SIG-M5 (cell line): ENCODE data around the gene RAD51AP1.
A peak's percentile ranks its signal among the peaks of the same experiment; 100 is the strongest.
"Not testable (repeated sequence)": the region's sequence is repeated elsewhere in the genome, so short reads cannot be mapped to it uniquely, and the experiment has no call there.

Source experiments
- DNase-seq: peaks from one replicate; lab custom pipeline; 2025; lab: John Stamatoyannopoulos, UW

RAD51AP1 gene, protein sequence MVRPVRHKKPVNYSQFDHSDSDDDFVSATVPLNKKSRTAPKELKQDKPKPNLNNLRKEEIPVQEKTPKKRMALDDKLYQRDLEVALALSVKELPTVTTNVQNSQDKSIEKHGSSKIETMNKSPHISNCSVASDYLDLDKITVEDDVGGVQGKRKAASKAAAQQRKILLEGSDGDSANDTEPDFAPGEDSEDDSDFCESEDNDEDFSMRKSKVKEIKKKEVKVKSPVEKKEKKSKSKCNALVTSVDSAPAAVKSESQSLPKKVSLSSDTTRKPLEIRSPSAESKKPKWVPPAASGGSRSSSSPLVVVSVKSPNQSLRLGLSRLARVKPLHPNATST

GRCh38 chr12:4538207-4539160 lies at the start of gene RAD51AP1:
RAD51AP1 (plus strand) TSS chr12:4538890; CDS start chr12:4538940, 50 bp downstream.
- peak; percentile 88 for DNase-seq

GRCh38 chr12:4489556-4489955 lies 49.1 kb upstream of the RAD51AP1 start:
- DNase-seq = no peak

- DNase-seq = no peak
These were observed 47.7 kb upstream of the RAD51AP1 start for GRCh38 chr12:4490973-4491372.

DNA sequence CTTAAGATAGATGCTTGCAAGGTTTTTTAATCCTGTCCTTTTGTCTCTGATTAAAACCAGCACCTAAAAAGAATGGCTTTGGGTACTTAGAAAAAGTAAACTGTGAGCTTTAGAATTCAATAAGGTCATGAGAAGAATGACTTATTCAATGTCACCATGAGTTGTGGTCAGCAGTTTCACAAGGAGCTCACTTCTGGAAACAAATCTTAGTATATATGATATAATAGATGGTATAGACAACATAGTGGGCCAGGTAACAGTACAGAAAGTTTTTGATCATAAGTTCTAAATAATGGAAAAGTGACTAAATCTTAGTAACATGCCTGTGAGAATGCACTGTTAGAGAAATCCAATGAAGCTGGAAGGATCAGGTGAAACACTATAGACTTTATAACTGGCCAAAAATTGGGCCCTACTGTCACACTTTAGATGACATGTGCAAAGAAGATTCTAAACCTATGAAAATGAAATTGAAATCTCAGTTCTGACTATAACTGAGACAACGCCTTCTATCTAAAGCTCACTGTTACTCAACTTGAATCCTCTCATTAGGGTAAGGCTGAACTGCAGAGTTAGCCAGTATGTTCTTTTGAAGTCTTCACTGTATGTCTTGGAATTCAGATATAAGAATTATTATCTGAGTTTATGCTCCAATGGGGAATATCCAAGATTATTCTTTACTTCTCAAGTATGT lies 42.4 kb upstream of the RAD51AP1 start:
- no peak for DNase-seq

DNA sequence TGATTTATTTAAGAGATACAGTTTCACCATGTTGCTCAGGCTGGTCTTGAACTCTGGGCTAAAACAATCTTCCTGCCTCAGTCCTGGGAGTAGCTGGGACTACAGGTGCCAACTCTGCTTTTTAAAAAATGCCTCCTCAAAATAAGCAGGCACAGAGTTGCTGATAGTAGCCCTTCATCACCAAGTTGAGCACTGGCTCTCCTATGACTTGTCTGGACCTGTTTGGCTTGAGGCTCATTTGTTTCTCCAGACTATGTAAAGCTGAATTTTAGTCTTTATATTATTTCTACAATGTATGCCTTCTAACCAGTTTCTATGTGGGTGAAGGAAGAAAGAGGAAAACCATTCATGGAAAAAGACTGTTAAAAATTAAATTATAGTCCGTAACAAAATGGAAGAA lies 39.5 kb upstream of the RAD51AP1 start:
- no peak for DNase-seq

- DNase-seq = no peak
These were observed 33.2 kb upstream of the RAD51AP1 start for GRCh38 chr12:4505376-4505986.

DNA sequence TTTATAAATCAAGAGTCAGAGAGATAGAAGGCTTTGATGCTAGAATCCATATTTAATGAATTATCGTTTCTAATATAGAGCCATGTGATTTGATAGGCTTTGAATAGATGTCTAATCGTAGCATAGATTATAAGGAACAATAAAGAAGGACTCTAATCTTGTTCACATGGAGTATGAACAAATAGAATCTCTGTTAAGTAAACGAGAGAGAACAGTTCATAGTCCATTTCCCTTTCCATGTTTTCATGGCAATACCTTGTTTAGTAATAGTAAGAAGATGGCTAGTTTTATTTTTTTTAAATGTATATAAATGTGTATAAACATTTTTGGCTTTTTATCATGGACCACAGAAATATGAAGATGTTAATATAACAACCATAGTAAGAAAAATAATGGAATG lies 32.3 kb upstream of the RAD51AP1 start:
- DNase-seq = no peak

GRCh38 chr12:4506870-4507269 lies 31.8 kb upstream of the RAD51AP1 start:
- DNase-seq = no peak

DNA sequence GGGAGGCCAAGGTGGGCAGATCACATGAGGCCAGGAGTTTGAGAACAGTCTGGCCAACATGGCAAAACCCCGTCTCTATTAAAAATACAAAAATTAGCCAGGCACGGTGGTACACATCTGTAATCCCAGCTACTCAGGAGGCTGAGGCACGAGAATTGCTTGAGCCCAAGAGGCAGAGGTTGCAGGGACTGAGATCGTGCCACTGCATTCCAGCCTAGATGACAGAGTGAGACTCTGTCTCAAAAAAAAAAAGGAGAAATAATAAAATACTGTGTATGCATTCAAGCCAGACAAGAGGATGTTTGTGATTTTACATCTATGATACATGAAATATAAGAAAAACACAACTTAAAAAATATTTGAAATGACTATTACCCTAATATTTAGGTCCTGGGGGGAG lies 30.2 kb upstream of the RAD51AP1 start:
- not testable (repeated sequence) for DNase-seq

DNA sequence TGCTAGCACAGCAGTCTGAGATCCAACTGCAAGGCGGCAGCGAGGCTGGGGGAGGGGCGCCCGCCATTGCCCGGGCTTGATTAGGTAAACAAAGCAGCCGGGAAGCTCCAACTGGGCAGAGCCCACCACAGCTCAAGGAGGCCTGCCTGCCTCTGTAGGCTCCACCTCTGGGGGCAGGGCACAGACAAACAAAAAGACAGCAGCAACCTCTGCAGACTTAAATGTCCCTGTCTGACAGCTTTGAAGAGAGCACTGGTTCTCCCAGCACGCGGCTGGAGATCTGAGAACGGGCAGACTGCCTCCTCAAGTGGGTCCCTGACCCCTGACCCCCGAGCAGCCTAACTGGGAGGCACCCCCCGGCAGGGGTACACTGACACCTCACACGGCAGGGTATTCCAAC lies 29.4 kb upstream of the RAD51AP1 start:
- not testable (repeated sequence) for DNase-seq

DNA sequence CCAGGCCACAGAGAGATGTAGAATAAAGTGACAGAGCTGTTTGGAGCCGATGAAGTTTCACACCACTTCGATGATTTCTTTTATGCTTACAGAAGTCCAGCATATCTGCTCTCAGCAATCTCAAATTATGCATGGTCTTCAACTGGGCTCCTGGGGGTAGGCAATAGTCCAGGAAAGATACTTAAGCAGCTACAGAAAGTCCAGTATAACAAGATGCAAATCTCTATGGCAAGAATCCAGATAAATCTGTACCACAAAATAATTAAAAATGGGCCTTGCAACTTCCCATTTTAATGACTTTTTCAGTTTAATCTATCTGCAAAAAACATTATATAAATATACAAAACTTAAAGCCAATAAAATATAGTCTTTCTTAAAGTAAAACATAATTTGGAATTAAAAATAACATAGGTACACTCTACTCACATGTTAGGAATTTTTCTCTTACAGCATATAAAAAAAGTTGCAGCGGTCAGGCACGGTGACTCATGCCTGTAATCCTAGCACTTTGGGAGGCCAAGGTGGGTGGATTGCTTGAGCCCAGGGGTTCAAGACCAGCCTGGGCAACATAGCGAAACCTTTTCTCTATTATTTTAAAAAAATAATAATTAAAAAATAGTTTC lies 20.5 kb upstream of the RAD51AP1 start:
- DNase-seq = no peak

DNA sequence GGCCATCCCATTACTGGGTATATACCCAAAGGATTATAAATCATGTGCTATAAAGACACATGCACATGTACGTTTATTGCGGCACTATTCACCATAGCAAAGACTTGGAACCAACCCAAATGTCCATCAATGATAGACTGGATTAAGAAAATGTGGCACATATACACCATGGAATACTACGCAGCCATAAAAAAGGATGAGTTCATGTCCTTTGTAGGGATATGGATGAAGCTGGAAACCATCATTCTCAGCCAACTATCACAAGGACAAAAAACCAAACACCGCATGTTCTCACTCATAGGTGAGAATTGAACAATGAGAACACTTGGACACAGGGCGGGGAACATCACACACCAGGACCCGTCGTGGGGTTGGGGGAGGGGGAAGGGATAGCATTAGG lies 15.2 kb upstream of the RAD51AP1 start:
- DNase-seq = not testable (repeated sequence)

GRCh38 chr12:4526923-4527546 lies 11.7 kb upstream of the RAD51AP1 start:
- no peak for DNase-seq

DNA sequence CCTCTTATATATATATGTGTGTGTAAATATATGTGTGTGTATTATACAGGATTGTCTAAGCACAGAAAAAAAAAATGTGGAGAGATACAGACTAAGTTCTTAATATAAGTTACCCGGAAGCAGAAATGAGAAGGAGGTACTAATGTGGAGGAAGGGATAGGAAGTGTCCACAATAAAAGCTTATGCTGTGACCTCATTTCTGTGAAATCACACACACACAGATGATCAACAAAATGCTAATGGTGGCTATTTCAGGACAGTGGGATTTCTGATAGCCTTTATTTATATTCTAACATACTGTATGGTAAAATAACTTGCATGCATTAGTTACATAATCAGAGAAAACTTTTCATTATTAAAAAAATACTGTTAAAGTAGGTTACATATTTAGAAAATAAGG lies 8.5 kb upstream of the RAD51AP1 start:
- DNase-seq = no peak

GRCh38 chr12:4530982-4531586 lies 7.6 kb upstream of the RAD51AP1 start:
- DNase-seq = no peak

DNA sequence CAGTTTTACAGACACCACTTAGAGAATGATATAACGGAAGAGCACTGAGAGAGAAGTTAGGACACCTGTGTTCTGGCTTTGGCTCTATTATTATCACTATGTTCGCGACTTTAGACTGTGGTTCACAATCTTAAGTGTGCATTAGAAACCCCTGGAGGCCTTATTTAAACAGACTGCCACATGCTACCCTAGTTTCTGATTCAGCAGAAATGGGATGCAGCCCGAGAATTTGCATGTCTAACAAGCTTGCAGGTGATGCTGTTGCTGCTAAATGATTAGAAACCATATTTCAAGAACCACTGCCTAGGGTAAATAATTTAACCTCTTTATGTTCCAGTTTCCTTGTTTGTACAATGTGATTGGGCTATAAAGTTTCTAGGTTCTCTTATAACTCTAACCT lies 3.6 kb upstream of the RAD51AP1 start:
- no peak for DNase-seq

GRCh38 chr12:4535871-4536270 lies 2.8 kb upstream of the RAD51AP1 start:
- no peak for DNase-seq

DNA sequence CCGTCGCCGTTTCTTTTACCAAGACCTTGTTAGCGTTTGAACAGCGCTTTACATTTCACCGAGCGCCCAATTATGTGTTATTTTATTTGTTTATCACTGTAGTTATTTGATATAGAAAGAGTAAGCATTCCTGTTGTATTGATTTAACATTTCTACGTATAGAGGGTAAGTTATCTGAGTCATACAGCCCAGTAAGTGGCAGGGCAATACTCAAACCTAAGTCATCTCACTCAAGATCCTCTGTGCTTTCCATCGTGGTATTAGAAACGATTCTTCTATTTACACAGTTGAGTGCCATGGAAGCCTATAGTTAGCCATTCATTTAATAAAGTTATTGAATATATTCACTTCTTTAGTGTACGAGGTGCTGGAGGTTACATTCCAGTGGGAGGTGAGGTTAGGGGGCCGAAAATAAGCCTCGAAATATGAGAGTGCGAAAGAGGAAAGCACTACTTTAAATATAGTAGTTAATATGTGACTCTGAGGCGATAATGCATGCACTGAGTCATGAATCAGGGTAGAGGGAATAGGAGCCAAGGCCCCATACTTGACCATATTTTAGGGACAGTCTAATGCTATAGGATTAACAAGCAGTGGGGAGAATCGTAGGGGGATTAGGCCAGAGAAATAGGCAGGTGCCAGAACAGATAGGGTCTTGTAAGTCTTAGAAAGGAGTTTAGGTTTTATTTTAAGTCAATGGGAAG lies 629 bp downstream of the RAD51AP1 start:
- DNase-seq = no peak

DNA sequence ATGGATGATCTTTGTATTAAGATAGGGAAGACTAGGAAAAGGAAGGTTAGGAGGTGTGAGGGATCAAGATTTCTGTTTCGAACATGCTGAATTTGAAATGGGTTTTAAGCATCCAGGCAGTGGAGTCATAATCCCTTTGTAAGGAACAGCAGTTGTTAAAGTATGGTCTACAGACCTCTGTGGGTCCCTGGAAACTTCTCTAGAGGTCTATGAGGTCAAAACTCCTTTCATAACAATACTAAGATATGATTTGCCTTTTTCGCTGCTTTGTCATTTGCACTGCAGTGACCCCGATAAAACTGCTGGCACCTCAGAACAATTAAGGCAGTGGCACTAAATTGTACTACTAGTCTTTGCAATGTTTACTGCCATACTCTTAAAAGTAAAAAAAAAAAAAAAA lies 1.5 kb downstream of the RAD51AP1 start:
- no peak for DNase-seq

- DNase-seq = peak; percentile 36
These were observed 1.9 kb downstream of the RAD51AP1 start for GRCh38 chr12:4540638-4541037.
